NCI-H187 treated with DMSO at 0.1 percent for 48 hours (cell line): ENCODE measurements around the gene TRAPPC12.

ENCODE experiments used
- DNase-seq: peaks from one replicate; lab custom pipeline; 2025; lab: John Stamatoyannopoulos, UW

Gene TRAPPC12

GRCh38 chr2:3468296-3468988 is 88.9 kb downstream of the TRAPPC12 start:
- no peak for DNase-seq

- no peak for DNase-seq
These were observed 90.0 kb downstream of the TRAPPC12 start for GRCh38 chr2:3469486-3469885.

GRCh38 chr2:3470166-3470651 is 90.7 kb downstream of the TRAPPC12 start:
- DNase-seq = no peak

GRCh38 chr2:3470856-3471737 is 91.6 kb downstream of the TRAPPC12 start:
- DNase-seq = no peak

GRCh38 chr2:3472296-3472695 is 92.8 kb downstream of the TRAPPC12 start:
- DNase-seq = no peak

- no peak for DNase-seq
These were observed 93.5 kb downstream of the TRAPPC12 start for GRCh38 chr2:3472966-3473365.

GRCh38 chr2:3475771-3476170 is 96.3 kb downstream of the TRAPPC12 start:
- no peak for DNase-seq

- no peak for DNase-seq
These were observed 97.0 kb downstream of the TRAPPC12 start for GRCh38 chr2:3476321-3476984.

GRCh38 chr2:3476985-3477327 is 97.5 kb downstream of the TRAPPC12 start:
- DNase-seq = no peak

- DNase-seq = no peak
These were observed 99.4 kb downstream of the TRAPPC12 start for GRCh38 chr2:3478846-3479385.

- no peak for DNase-seq
These were observed 100.2 kb downstream of the TRAPPC12 start for GRCh38 chr2:3479430-3480320.

GRCh38 chr2:3480352-3481010 is 101.0 kb downstream of the TRAPPC12 start:
- no peak for DNase-seq

GRCh38 chr2:3481011-3481400 is 101.5 kb downstream of the TRAPPC12 start:
- no peak for DNase-seq

- no peak for DNase-seq
These were observed 102.4 kb downstream of the TRAPPC12 start for GRCh38 chr2:3481736-3482362.

GRCh38 chr2:3482363-3482821 is 102.9 kb downstream of the TRAPPC12 start:
- DNase-seq = no peak

- no peak for DNase-seq
These were observed 103.9 kb downstream of the TRAPPC12 start for GRCh38 chr2:3483227-3483985.

GRCh38 chr2:3483986-3484960 is 104.8 kb downstream of the TRAPPC12 start:
- DNase-seq = no peak

GRCh38 chr2:3485166-3485565 is 105.7 kb downstream of the TRAPPC12 start:
- no peak for DNase-seq
